Fibroblast of villous mesenchyme (primary cell): ENCODE data around the gene CA12. TPM values are rescaled to one million over a fixed set of nuclear protein-coding genes. Genes with fewer than 3 reads are reported as not detected.

Experiments
- DNase-seq: peaks from one replicate; pipeline ENCODE4 v3.0.0-alpha.2; 2010; ENCODE audit warnings: low read depth
- H3K4me3 ChIP-seq: 2 replicates; pipeline ENCODE4 v1.5.1; 2011; ENCODE audit warnings: low read depth, mild to moderate bottlenecking, low read length
- total RNA-seq: library from RNA; depleted of rRNA; stranded (reverse); fragments of >200 nt; gene quantifications from 2 replicates; pipeline ENCODE4 v1.2.3, GENCODE V29; 2012
- TF ChIP-seq, protein P1 (sequence below): IDR thresholded peaks from 2 replicates; pipeline ENCODE4 v1.5.1; 2012; ENCODE audit warnings: low read depth, mild to moderate bottlenecking, low read length; ENCODE audit not compliant: insufficient read depth

The CA12 gene
- total RNA-seq, 1 donor = 15.1 TPM

DNA sequence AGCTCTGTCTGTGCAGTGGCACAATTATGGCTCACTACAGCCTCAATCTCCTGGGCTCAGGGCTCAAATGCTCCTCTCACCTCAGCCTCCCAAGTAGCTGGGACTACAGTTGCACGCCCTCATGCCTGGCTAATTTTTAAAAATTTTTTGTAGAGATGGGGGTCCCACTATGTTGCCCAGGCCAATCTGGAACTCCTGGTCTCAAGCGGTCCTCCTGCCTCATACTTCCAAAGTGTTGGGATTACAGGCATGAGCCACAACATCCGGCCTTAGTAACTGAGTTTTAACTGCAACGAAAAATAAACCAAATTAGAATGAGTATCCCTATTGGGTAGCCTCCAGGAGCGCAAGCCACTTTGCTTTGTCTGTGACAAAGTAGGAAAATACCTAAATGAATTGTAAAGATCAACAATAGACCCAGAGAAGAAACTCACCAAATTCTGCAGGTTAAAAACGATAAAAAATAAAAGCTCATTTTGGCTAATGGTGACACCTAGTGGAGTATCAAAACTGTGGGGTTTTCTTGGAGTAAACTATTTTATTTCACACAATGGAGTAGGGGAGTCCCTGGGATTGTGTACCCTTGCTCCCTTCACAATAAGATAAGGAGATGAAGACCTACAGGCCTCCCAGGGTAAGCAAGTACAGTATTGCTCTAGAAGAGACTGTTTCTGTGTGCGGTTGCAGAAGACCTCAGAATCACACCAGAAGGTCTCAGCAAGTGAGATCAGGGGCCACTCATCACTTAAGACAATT, 21.0 kb upstream of the CA12 start:
- TF ChIP-seq, protein P1, sequence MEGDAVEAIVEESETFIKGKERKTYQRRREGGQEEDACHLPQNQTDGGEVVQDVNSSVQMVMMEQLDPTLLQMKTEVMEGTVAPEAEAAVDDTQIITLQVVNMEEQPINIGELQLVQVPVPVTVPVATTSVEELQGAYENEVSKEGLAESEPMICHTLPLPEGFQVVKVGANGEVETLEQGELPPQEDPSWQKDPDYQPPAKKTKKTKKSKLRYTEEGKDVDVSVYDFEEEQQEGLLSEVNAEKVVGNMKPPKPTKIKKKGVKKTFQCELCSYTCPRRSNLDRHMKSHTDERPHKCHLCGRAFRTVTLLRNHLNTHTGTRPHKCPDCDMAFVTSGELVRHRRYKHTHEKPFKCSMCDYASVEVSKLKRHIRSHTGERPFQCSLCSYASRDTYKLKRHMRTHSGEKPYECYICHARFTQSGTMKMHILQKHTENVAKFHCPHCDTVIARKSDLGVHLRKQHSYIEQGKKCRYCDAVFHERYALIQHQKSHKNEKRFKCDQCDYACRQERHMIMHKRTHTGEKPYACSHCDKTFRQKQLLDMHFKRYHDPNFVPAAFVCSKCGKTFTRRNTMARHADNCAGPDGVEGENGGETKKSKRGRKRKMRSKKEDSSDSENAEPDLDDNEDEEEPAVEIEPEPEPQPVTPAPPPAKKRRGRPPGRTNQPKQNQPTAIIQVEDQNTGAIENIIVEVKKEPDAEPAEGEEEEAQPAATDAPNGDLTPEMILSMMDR = peak; percentile 62
- no peak overlapping the region for H3K4me3 ChIP-seq
- peak; percentile 48 for DNase-seq

DNA sequence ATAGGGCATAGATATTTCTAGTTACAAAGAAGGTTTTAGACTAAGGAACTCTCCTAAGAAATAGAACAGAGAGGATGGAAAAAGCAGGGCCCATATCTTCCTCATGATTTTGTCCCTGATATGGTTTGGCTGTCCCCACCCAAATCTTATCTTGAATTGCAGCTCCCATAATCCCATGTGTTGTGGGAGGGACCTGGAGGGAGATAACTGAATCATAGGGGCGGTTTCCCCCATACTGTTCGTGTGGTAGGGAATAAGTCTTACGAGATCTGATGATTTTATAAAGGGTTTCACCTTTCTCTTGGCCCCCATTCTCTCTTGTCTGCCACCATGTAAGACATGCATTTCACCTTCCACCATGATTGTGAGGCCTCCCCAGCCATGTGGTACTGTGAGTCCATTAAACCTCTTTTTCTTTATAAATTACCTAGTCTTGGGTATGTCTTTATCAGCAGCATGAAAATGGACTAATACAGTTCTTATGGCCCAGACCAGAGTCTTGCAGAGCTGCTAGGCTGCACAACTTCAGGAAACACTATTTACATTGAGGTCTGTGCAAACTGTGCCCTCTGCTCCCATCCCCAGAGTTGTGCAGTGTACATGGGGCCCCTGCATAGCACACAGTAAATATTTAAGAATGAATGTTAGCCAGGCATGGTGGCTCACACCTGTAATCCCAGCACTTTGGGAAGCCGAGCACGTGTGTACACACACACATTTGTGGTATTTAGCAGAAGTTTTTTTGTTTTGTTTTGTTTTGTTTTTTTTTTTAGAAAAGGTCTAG, 20.3 kb upstream of the CA12 start:
- no peak for DNase-seq
- no peak overlapping the region for H3K4me3 ChIP-seq
- TF ChIP-seq, protein P1 = no peak

DNA sequence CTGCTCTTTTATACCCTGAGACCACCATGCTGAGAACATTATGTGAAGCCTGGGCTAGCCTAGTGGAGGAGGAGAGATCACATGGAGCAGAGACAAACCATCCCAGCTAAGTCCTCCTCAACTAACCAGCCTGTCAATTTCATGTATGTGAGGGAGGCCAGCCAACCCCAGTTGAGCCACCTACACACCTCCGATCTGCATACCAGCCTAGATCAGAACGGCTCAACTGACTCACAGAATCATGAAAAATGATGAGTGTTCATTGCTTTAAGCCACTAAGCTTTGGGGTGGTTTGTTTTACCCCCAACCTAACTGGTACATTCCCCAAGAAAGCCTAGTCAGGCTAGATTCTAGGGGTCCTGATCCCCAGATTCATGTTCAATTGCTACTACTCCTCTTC, 19.4 kb upstream of the CA12 start:
- TF ChIP-seq, protein P1 = no peak
- DNase-seq = no peak
- no peak overlapping the region for H3K4me3 ChIP-seq

DNA sequence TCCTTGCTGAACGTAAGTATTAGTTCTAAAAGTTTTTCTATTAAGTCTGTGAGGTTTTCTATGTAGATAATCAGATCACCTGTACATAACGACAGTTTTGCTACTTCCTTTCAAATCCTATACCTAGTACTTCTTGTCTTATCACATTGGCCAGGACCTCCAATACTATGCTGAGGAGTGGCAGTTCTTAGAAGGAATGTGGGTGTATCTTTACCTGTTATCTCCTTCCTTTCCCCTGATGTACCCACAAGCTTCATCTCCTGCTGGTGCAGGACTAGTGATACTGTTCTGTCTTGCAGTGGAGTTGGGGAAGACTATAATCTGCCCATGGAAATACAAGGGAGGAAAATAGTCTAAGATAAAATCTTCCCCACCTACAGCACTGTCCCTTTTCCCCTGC, 16.8 kb upstream of the CA12 start:
- no peak overlapping the region for H3K4me3 ChIP-seq
- TF ChIP-seq, protein P1 = no peak
- DNase-seq = no peak

DNA sequence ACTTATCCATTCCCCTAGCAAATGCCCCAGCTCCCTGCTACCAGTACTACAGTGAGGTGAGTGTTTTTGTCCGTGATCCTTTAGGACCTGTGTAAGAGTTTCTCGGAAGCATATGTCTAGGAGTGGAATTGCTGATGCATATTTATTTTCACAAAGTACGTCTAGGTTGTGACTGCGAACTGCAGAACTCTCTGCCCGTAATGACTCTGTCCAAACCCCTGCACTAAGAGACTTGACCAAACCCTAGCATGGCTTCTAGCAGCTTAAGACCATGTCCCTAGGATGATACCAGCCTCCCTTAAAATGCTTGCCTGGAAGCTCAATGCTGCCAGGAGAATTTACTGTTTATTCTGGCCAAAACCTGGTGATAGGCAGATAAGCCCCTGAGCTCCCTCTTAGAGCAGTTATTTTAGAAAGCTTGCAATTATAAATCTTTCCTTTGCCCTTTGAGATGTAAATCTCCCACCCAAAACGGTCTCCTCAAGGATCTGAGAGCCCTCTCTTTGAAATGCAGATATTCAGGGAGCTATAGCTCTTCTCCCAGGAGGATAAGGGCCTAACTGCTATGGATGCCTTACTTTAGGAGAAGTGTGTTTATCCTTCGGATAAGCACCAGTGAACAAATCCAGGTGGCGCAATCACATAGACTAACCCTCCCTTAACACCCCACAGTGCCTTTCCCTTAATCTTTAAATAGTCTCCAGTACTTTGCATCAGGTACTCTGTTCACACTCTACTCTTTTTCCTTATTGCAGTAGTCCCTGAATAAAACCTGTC, 14.7 kb upstream of the CA12 start:
- no peak overlapping the region for H3K4me3 ChIP-seq
- DNase-seq = peak; percentile 73
- TF ChIP-seq, protein P1 = no peak

DNA sequence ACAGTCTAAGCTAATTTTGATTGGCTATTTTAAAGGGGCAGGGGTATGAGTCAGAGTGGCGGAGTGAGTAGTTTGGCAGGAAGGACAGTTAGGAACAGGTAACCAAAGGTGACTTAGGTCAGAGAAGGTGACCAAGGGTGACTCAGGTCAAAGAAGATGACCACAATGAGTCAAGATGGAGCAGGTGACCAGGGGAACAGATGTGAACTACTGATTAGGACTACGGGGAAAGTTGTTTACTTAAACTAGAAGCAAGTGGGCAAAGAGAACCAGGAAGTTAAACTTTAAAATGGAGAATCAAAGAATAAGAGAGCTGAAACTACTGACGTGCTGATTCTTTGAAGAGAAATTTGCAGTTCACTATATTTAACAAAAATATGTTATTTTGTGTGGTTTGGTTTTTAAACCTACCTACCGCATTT, 14.1 kb upstream of the CA12 start:
- no peak for DNase-seq
- H3K4me3 ChIP-seq = no peak overlapping the region
- TF ChIP-seq, protein P1 = no peak
